AG04450 (cell line): ENCODE data around the gene SNRPB2. TPM values are rescaled to one million over a fixed set of nuclear protein-coding genes. Genes with fewer than 3 reads are reported as not detected.

Source experiments
- CTCF ChIA-PET: fragments of 300-600, 350-600 bp; formaldehyde crosslinking; extraction: SDS; loops from one replicate; lab custom pipeline; 2022; ENCODE audit warnings: antibody characterized with exemption, inconsistent platforms; lab: Charles Lee
- POLR2A ChIA-PET: fragments of 350-600 bp; formaldehyde crosslinking; extraction: SDS; loops from one replicate; lab custom pipeline; 2021; ENCODE audit warnings: antibody characterized with exemption, inconsistent platforms; lab: Yijun Ruan, JAX
- DNase-seq: peaks from one replicate; pipeline ENCODE4 v3.0.0-alpha.2; 2011; ENCODE audit warnings: low read depth, low spot score
- H3K27ac ChIP-seq: one replicate; pipeline ENCODE4 v1.5.1; 2012; ENCODE audit warnings: low read depth, low read length, control low read depth
- H3K27me3 ChIP-seq: one replicate; pipeline ENCODE4 v1.6.0; 2012; ENCODE audit warnings: low read length; ENCODE audit not compliant: control insufficient read depth, insufficient read depth
- H3K4me3 ChIP-seq: 2 replicates; pipeline ENCODE4 v1.5.1; 2011; ENCODE audit warnings: mild to moderate bottlenecking, low read depth, low read length, control low read depth
- H3K9me3 ChIP-seq: 2 replicates; pipeline ENCODE4 v1.5.1; 2012; ENCODE audit warnings: low read length; ENCODE audit not compliant: control insufficient read depth, insufficient read depth
- polyA plus RNA-seq: library from polyadenylated mRNA; depleted of rRNA; stranded (reverse); fragments of >200 nt; gene quantifications from 2 replicates; pipeline ENCODE4 v1.2.3, GENCODE V29; 2011
- TF ChIP-seq, protein P1 (sequence below): IDR thresholded peaks from 2 replicates; pipeline ENCODE4 v1.5.1; 2011; ENCODE audit warnings: low read depth, low read length, control low read depth, inconsistent platforms

Gene SNRPB2
- polyA plus RNA-seq, 1 experiment = 123 TPM

DNA sequence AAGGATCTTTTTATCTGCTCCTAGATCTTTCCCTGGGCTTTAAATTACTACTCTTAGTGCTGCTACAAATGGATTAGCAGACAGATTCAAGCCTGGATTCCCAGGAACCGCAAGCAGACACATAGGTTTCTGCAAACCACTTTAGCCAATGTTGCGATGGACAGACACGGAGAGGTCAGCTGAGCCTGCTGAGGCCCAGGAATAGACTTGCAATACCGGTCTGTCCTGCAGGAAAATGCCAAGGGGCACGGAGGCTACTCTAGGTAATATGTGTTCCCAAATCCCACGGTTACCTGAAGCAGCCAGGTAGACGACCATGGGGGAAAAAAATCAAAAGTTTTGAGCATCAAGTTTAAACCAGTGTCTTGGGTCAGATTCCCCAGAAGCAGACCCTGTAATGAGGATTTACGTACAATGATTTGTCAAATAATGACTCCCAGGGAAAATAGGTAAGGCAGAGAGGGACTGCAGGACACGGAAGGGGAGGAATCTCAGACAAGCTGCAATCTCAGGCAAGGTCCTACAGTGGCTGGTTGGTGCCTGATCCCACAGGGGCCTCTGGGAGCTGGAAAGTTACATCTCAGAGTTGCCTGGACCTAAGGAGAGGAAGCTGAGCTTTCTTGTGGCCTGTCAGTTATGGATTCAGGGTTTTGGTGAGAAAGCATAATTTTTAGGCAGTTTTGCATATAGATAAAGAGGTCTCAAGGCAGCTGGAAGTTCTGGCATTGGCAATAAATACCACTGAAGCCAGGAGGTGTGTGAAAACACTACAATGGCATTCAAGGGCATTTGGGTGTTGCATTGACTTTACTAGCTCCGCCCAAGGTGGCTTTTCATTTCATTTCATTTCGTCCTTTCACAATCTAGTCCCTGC is 30.8 kb downstream of the SNRPB2 start:
- no peaks in the 10 kb centered on the region; the same call in 1 of the 2 replicates for H3K9me3 ChIP-seq
- POLR2A ChIA-PET = no interaction called here
- CTCF ChIA-PET = interaction anchor here (0.5 to 2.8 kb wide), 15 partner anchors 8 to 1932 kb away, joined by 3 to 16 read pairs (median 5); partner anchors contain the start of gene OTOR
- TF ChIP-seq, protein P1, sequence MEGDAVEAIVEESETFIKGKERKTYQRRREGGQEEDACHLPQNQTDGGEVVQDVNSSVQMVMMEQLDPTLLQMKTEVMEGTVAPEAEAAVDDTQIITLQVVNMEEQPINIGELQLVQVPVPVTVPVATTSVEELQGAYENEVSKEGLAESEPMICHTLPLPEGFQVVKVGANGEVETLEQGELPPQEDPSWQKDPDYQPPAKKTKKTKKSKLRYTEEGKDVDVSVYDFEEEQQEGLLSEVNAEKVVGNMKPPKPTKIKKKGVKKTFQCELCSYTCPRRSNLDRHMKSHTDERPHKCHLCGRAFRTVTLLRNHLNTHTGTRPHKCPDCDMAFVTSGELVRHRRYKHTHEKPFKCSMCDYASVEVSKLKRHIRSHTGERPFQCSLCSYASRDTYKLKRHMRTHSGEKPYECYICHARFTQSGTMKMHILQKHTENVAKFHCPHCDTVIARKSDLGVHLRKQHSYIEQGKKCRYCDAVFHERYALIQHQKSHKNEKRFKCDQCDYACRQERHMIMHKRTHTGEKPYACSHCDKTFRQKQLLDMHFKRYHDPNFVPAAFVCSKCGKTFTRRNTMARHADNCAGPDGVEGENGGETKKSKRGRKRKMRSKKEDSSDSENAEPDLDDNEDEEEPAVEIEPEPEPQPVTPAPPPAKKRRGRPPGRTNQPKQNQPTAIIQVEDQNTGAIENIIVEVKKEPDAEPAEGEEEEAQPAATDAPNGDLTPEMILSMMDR = no peak
- no peak overlapping the region for H3K27ac ChIP-seq
- H3K27me3 ChIP-seq = peaks cover 2% of the 10 kb centered on the region
- no peak for DNase-seq
- H3K4me3 ChIP-seq = no peak overlapping the region

DNA sequence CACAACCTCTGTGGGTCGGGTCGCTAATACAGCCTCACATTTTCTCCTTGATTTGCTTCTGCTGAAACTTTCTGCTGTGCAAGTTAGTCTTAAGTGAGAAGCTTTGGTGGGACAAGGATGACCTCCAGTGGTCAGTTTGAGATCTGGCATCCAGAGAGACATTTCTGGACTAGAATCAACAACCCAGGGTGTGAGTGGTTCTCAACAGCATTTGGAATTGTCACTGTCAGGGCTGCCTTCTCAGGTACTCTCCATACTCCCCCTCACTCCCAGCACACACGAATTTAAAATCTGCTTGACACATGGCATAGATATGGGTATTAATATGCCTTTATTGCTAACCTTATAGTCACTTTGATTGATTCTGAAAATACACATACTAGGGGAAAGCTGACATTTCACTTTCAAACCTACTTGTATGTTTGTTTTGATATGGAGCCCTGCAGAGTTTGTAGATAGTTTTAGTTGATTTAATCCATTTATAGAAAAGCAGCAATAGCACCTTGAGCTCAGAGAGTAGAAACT is 31.5 kb downstream of the SNRPB2 start:
- H3K4me3 ChIP-seq = no peak overlapping the region
- ChIA-PET POLR2A (no interaction called here), CTCF (interaction anchor here (0.6 to 2.8 kb wide), 19 partner anchors 9 to 1711 kb away, joined by 3 to 16 read pairs (median 4); partner anchors contain the start of gene OTOR)
- H3K9me3 ChIP-seq = no peaks in the 10 kb centered on the region
- H3K27me3 ChIP-seq = peaks cover 2% of the 10 kb centered on the region
- DNase-seq = peak; percentile 44
- TF ChIP-seq, protein P1 = peak; percentile 81
- H3K27ac ChIP-seq = no peak overlapping the region

DNA sequence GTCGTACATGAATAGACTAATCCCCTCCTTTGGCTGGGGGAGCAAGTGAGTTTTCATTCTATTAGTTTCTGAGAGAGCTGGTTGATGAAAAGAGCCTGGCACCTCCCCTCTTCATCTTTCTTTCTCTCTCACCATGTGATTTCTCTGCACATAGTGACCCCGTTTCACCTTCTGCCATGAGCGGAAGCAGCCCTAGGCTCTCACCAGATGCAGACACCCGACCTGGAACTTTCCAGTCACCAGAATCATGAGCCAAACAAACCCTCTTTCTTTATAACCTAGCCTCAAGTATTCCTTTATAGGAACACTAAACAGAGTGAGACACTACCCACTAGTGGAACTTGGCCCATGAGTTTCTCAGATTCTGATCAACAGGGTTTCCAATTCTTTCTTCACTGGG is 34.7 kb downstream of the SNRPB2 start:
- ChIA-PET CTCF (no interaction called here), POLR2A (no interaction called here)
- DNase-seq = no peak
- TF ChIP-seq, protein P1 = no peak
- Histone ChIP-seq H3K9me3 (no peaks in the 10 kb centered on the region), H3K27ac (no peak overlapping the region), H3K27me3 (no peaks in the 10 kb centered on the region), H3K4me3 (no peak overlapping the region)

DNA sequence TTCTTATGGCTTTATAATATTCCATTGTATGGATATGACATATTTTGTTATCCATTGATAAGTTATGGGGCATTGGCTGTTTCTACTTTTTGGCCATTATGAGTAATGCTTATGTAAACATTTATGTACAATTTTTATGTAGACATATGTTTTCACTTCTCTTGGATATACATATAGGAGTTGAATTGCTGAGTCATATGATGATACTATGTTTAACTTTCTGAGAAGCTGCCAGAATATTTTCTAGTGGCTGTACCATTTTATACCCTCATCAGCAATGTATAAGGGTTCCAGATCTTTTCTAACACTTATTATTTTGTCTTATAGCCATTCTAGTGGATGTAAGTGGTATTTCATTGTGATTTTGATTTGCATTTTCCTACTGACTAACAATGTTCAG is 41.4 kb downstream of the SNRPB2 start:
- Histone ChIP-seq H3K4me3 (no peak overlapping the region), H3K27me3 (no peaks in the 10 kb centered on the region), H3K9me3 (no peaks in the 10 kb centered on the region), H3K27ac (no peak overlapping the region)
- CTCF ChIA-PET = no interaction called here
- DNase-seq = no peak
- POLR2A ChIA-PET = no interaction called here
- TF ChIP-seq, protein P1 = no peak

DNA sequence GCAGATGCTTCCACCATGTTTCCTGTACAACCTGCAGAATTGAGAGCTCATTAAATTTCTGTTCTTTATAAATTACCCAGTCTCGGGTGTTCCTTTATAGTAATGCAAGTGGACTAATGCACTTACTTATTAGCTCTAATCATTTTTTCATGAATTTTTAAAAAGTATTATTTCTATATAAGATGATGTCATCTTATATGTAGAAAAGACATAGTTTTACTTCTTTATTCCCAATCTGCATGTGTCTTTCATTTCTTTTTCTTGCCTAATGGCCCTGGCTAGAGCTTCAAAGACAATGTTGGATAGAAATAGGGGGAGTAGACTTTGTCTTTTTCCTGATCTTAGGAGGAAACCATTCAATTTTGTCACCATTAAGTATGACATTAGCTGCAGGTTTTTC is 46.1 kb downstream of the SNRPB2 start:
- Histone ChIP-seq H3K27me3 (no peaks in the 10 kb centered on the region), H3K9me3 (no peaks in the 10 kb centered on the region), H3K27ac (no peak overlapping the region), H3K4me3 (no peak overlapping the region)
- ChIA-PET CTCF (interaction anchor here (2.3 kb wide), 1 partner anchor 15 kb away, joined by 5 read pairs; no protein-coding TSS in a partner anchor), POLR2A (no interaction called here)
- DNase-seq = no peak
- TF ChIP-seq, protein P1 = no peak
